ENCODE measurements around the gene PRR23E.
A peak's percentile ranks its signal among the peaks of the same experiment; 100 is the strongest.

PRR23E gene

GRCh38 chr3:127210654-127210943 is 17.7 kb downstream of the PRR23E start:
- no peak for DNase-seq

GRCh38 chr3:127211118-127212060 is 18.5 kb downstream of the PRR23E start:
- no peak for DNase-seq

GRCh38 chr3:127212231-127212630 is 19.3 kb downstream of the PRR23E start:
- no peak for DNase-seq

GRCh38 chr3:127212711-127213110 is 19.8 kb downstream of the PRR23E start:
- no peak for DNase-seq

- no peak for DNase-seq
Observed at GRCh38 chr3:127213381-127213918, 20.5 kb downstream of the PRR23E start.

- DNase-seq: no peak
Observed at GRCh38 chr3:127214975-127215374, 22.0 kb downstream of the PRR23E start.

GRCh38 chr3:127215714-127216414 is 22.9 kb downstream of the PRR23E start:
- no peak for DNase-seq

- DNase-seq: no peak
Observed at GRCh38 chr3:127216415-127217261, 23.7 kb downstream of the PRR23E start.

GRCh38 chr3:127217596-127218453 is 24.9 kb downstream of the PRR23E start:
- peak; percentile 9 for DNase-seq

- DNase-seq: no peak
Observed at GRCh38 chr3:127218454-127218922, 25.6 kb downstream of the PRR23E start.

GRCh38 chr3:127220497-127220896 is 27.6 kb downstream of the PRR23E start:
- no peak for DNase-seq

GRCh38 chr3:127221037-127221436 is 28.1 kb downstream of the PRR23E start:
- DNase-seq: no peak

- no peak for DNase-seq
Observed at GRCh38 chr3:127221446-127222035, 28.6 kb downstream of the PRR23E start.

- DNase-seq: no peak
Observed at GRCh38 chr3:127222163-127222562, 29.2 kb downstream of the PRR23E start.

GRCh38 chr3:127222664-127223063 is 29.7 kb downstream of the PRR23E start:
- DNase-seq: no peak

GRCh38 chr3:127224118-127224517 is 31.2 kb downstream of the PRR23E start:
- no peak for DNase-seq

- DNase-seq: peak; percentile 14
Observed at GRCh38 chr3:127226457-127226856, 33.5 kb downstream of the PRR23E start.

- peak; percentile 8 for DNase-seq
Observed at GRCh38 chr3:127226946-127227842, 34.3 kb downstream of the PRR23E start.

GRCh38 chr3:127228866-127229265 is 35.9 kb downstream of the PRR23E start:
- DNase-seq: no peak

GRCh38 chr3:127233371-127233770 is 40.4 kb downstream of the PRR23E start:
- DNase-seq: no peak

Data from HCEC 1CT (cell line).